Transverse colon (tissue), 3 donors: Measurements from ENCODE around the gene RNF44.

Source experiments
- CTCF ChIP-seq, 5 experiments: fragments of 200-600 bp in 3 of 5; fragments of 450-650 bp in 2 of 5; sonication (generic) in 3 of 5; IDR thresholded peaks; 1 replicate in 2 of 5; 2 replicates in 3 of 5; pipeline ENCODE4 v1.5.1; 2016 to 2017; ENCODE audit warnings: antibody characterized with exemption in 5 of 5, inconsistent platforms in 3 of 5, mild to moderate bottlenecking in 2 of 5, moderate library complexity in 1 of 5
- POLR2A ChIP-seq: fragments of 450-650 bp; IDR thresholded peaks from one replicate; pipeline ENCODE4 v1.6.1; 2016; ENCODE audit warnings: antibody characterized with exemption, mild to moderate bottlenecking, moderate library complexity

GRCh38 chr5:176559683-176560082 lies 22.5 kb upstream of the RNF44 start:
- TF ChIP-seq POLR2A (no peak), CTCF (IDR thresholded peaks at IDR 0.05) (no peak)
